Measurements from ENCODE around the gene ZFYVE21.

Gene ZFYVE21

GRCh38 chr14:103739793-103740501 is 24.3 kb downstream of the ZFYVE21 start:
- no peak for DNase-seq

- DNase-seq = no peak
Measured at GRCh38 chr14:103740991-103741689, 25.5 kb downstream of the ZFYVE21 start.

- no peak for DNase-seq
Measured at GRCh38 chr14:103741876-103742275, 26.3 kb downstream of the ZFYVE21 start.

GRCh38 chr14:103742499-103743255 is 27.1 kb downstream of the ZFYVE21 start:
- no peak for DNase-seq

GRCh38 chr14:103743691-103744090 is 28.1 kb downstream of the ZFYVE21 start:
- no peak for DNase-seq

- DNase-seq = no peak
Measured at GRCh38 chr14:103744621-103745395, 29.2 kb downstream of the ZFYVE21 start.

GRCh38 chr14:103745424-103745823 is 29.8 kb downstream of the ZFYVE21 start:
- no peak for DNase-seq

GRCh38 chr14:103746701-103747100 is 31.1 kb downstream of the ZFYVE21 start:
- DNase-seq = no peak

GRCh38 chr14:103748534-103748857 is 32.9 kb downstream of the ZFYVE21 start:
- no peak for DNase-seq

- DNase-seq = no peak
Measured at GRCh38 chr14:103749452-103749851, 33.8 kb downstream of the ZFYVE21 start.

- no peak for DNase-seq
Measured at GRCh38 chr14:103749860-103750259, 34.2 kb downstream of the ZFYVE21 start.

GRCh38 chr14:103753774-103754173 is 38.2 kb downstream of the ZFYVE21 start:
- no peak for DNase-seq

GRCh38 chr14:103755060-103755459 is 39.5 kb downstream of the ZFYVE21 start:
- no peak for DNase-seq

- no peak for DNase-seq
Measured at GRCh38 chr14:103758059-103758776, 42.6 kb downstream of the ZFYVE21 start.

- DNase-seq = no peak
Measured at GRCh38 chr14:103762036-103762435, 46.4 kb downstream of the ZFYVE21 start.

GRCh38 chr14:103762541-103762940 is 46.9 kb downstream of the ZFYVE21 start:
- no peak for DNase-seq

GRCh38 chr14:103763730-103764488 is 48.3 kb downstream of the ZFYVE21 start:
- no peak for DNase-seq

GRCh38 chr14:103765526-103765925 is 49.9 kb downstream of the ZFYVE21 start:
- no peak for DNase-seq

- no peak for DNase-seq
Measured at GRCh38 chr14:103767336-103767894, 51.8 kb downstream of the ZFYVE21 start.

GRCh38 chr14:103770500-103770899 is 54.9 kb downstream of the ZFYVE21 start:
- no peak for DNase-seq

- no peak for DNase-seq
Measured at GRCh38 chr14:103770902-103771301, 55.3 kb downstream of the ZFYVE21 start.

Measured in NCI-H1048 (cell line).